Smooth muscle cell (in vitro differentiated cells): ENCODE data around the gene RFX4. TPM values are rescaled to one million over a fixed set of nuclear protein-coding genes. Genes with fewer than 3 reads are reported as not detected.

Experiments used
- DNase-seq: peaks from one replicate; lab custom pipeline; 2025; ENCODE audit not compliant: unreplicated experiment; lab: John Stamatoyannopoulos, UW
- H2AFZ ChIP-seq: fragments of 200-600 bp; sonication (generic); 2 replicates; pipeline ENCODE4 v1.6.0; 2016; ENCODE audit warnings: antibody characterized with exemption, low read depth, mild to moderate bottlenecking
- H3F3A ChIP-seq: fragments of 200-600 bp; sonication (generic); 2 replicates; pipeline ENCODE4 v1.6.0; 2017; ENCODE audit warnings: antibody characterized with exemption, low read depth
- H3K27ac ChIP-seq: fragments of 200-600 bp; sonication (generic); 2 replicates; pipeline ENCODE4 v1.5.1; 2016; ENCODE audit warnings: low read depth, mild to moderate bottlenecking
- H3K27me3 ChIP-seq: fragments of 200-600 bp; sonication (generic); 2 replicates; pipeline ENCODE4 v1.6.1; 2016; ENCODE audit warnings: low read depth, mild to moderate bottlenecking
- H3K36me3 ChIP-seq: fragments of 200-600 bp; sonication (generic); 2 replicates; pipeline ENCODE4 v1.5.1; 2016; ENCODE audit warnings: low read depth
- H3K4me1 ChIP-seq: fragments of 200-600 bp; sonication (generic); 2 replicates; pipeline ENCODE4 v1.5.1; 2016; ENCODE audit warnings: low read depth
- H3K4me2 ChIP-seq: fragments of 200-600 bp; sonication (generic); 2 replicates; pipeline ENCODE4 v1.6.0; 2016; ENCODE audit warnings: mild to moderate bottlenecking
- H3K4me3 ChIP-seq: fragments of 200-600 bp; sonication (generic); 2 replicates; pipeline ENCODE4 v1.5.1; 2016; ENCODE audit warnings: mild to moderate bottlenecking
- H3K79me2 ChIP-seq: fragments of 200-600 bp; sonication (generic); 2 replicates; pipeline ENCODE4 v1.6.0; 2016; ENCODE audit warnings: low read depth, mild to moderate bottlenecking
- H3K9ac ChIP-seq: fragments of 200-600 bp; sonication (generic); 2 replicates; pipeline ENCODE4 v1.6.0; 2016; ENCODE audit warnings: low read depth
- H3K9me3 ChIP-seq: fragments of 200-600 bp; sonication (generic); replicated peaks from 2 replicates; pipeline ENCODE4 v1.5.1; 2016; ENCODE audit warnings: low read depth
- H4K20me1 ChIP-seq: fragments of 200-600 bp; sonication (generic); 2 replicates; pipeline ENCODE4 v1.6.0; 2016; ENCODE audit warnings: low read depth
- CTCF ChIP-seq: fragments of 200-600 bp; sonication (generic); IDR thresholded peaks from 2 replicates; pipeline ENCODE4 v1.5.1; 2017; ENCODE audit warnings: borderline replicate concordance, mild to moderate bottlenecking, antibody characterized with exemption; ENCODE audit not compliant: insufficient read depth, poor library complexity, severe bottlenecking
- WGBS: methylation state at CpG from one replicate; pipeline ENCODE4 v1.1.7; 2016; ENCODE audit warnings: low lambda C conversion rate; 5-methylcytosine and 5-hydroxymethylcytosine counted together
- polyA plus RNA-seq: library from polyadenylated mRNA; unstranded; fragments of >200 nt; fragmentation: Nextera tagmentation; extraction: Ambion mirVana; gene quantifications from 2 replicates; pipeline ENCODE4 v1.2.1, GENCODE V29; 2016
- total RNA-seq: library from RNA; depleted of rRNA; stranded (reverse); fragments of >200 nt; gene quantifications from 2 replicates; pipeline ENCODE4 v1.2.3, GENCODE V29; 2014

The RFX4 gene
- total and polyA plus RNA-seq, 2 experiments from 2014 or later: not detected

GRCh38 chr12:106740818-106741217 lies 158.0 kb downstream of the RFX4 start:
- 59% methylated on average over 5 of the region's 5 CpGs for WGBS
- H3K4me2 ChIP-seq: no peak overlapping the region
- TF ChIP-seq CTCF: no peak

GRCh38 chr12:106741247-106741646 lies 158.4 kb downstream of the RFX4 start:
- Histone ChIP-seq H3K27ac (no peak overlapping the region), H3K4me3 (no peak overlapping the region), H3K4me2 (no peak overlapping the region), H3K4me1 (peaks cover 31% of the 10 kb centered on the region), H3K9ac (no peak overlapping the region), H4K20me1 (no peaks in the 10 kb centered on the region), H3F3A (no peaks in the 10 kb centered on the region), H3K36me3 (no peaks in the 10 kb centered on the region), H3K27me3 (no peaks in the 10 kb centered on the region), H2AFZ (no peak overlapping the region), H3K79me2 (no peaks in the 10 kb centered on the region), H3K9me3 (no peaks in the 10 kb centered on the region)
- no peak for TF ChIP-seq CTCF
- DNase-seq: no peak
- 92% methylated on average over 2 of the region's 2 CpGs for WGBS

More at GRCh38 chr12:106740818-106741217, 158.0 kb downstream of the RFX4 start:
- Histone ChIP-seq H3K27me3 (no peaks in the 10 kb centered on the region), H2AFZ (no peak overlapping the region), H3K9ac (no peak overlapping the region), H3K79me2 (no peaks in the 10 kb centered on the region), H3F3A (no peaks in the 10 kb centered on the region), H3K4me3 (no peak overlapping the region), H4K20me1 (no peaks in the 10 kb centered on the region), H3K9me3 (no peaks in the 10 kb centered on the region), H3K36me3 (no peaks in the 10 kb centered on the region), H3K4me1 (peaks cover 31% of the 10 kb centered on the region), H3K27ac (no peak overlapping the region)
- DNase-seq: no peak

- no peak for DNase-seq
- Histone ChIP-seq H3K4me1 (peaks cover 31% of the 10 kb centered on the region), H3K9ac (no peak overlapping the region), H3K4me3 (no peak overlapping the region), H3K79me2 (no peaks in the 10 kb centered on the region), H3K4me2 (no peak overlapping the region), H3K9me3 (no peaks in the 10 kb centered on the region), H3K27ac (no peak overlapping the region), H3K36me3 (no peaks in the 10 kb centered on the region), H4K20me1 (no peaks in the 10 kb centered on the region), H3F3A (no peaks in the 10 kb centered on the region), H3K27me3 (no peaks in the 10 kb centered on the region), H2AFZ (no peak overlapping the region)
- TF ChIP-seq CTCF: no peak
- WGBS: 87% methylated on average over 8 of the region's 8 CpGs
These were observed 160.6 kb downstream of the RFX4 start for GRCh38 chr12:106743270-106743988.

GRCh38 chr12:106744600-106744999 lies 161.8 kb downstream of the RFX4 start:
- Histone ChIP-seq H3K27ac (no peak overlapping the region), H3K4me3 (no peak overlapping the region), H3K27me3 (no peaks in the 10 kb centered on the region), H3K9ac (no peak overlapping the region), H4K20me1 (no peaks in the 10 kb centered on the region), H3K9me3 (no peaks in the 10 kb centered on the region), H2AFZ (no peak overlapping the region), H3K36me3 (no peaks in the 10 kb centered on the region), H3F3A (no peaks in the 10 kb centered on the region), H3K79me2 (no peaks in the 10 kb centered on the region), H3K4me2 (no peak overlapping the region), H3K4me1 (peaks cover 31% of the 10 kb centered on the region)
- WGBS: 89% methylated on average over 6 of the region's 6 CpGs
- TF ChIP-seq CTCF: no peak
- no peak for DNase-seq
